BJ (cell line): Measurements from ENCODE around the gene SPTBN1. TPM values are rescaled to one million over a fixed set of nuclear protein-coding genes. Genes with fewer than 3 reads are reported as not detected.
A peak's percentile ranks its signal among the peaks of the same experiment; 100 is the strongest.
"Not testable (repeated sequence)": the region's sequence is repeated elsewhere in the genome, so short reads cannot be mapped to it uniquely, and the experiment has no call there.

Experiments used
- CTCF ChIA-PET: fragments of 350-600 bp; formaldehyde crosslinking; extraction: SDS; loops from one replicate; lab custom pipeline; 2021; ENCODE audit warnings: antibody characterized with exemption, inconsistent platforms; lab: Yijun Ruan, JAX
- POLR2A ChIA-PET: fragments of 300-600 bp; sonication (Branson Sonifier 250); formaldehyde crosslinking; extraction: SDS; loops from one replicate; lab custom pipeline; 2021; ENCODE audit warnings: antibody characterized with exemption; lab: Charles Lee
- DNase-seq: peaks from one replicate; pipeline ENCODE4 v3.0.0-alpha.2; 2011; ENCODE audit warnings: low read depth
- H3K27me3 ChIP-seq: 2 replicates; pipeline ENCODE4 v1.6.0; 2011; ENCODE audit warnings: low read length; ENCODE audit not compliant: control insufficient read depth, insufficient read depth
- H3K36me3 ChIP-seq: 2 replicates; pipeline ENCODE4 v1.5.1; 2011; ENCODE audit warnings: low read length; ENCODE audit not compliant: control insufficient read depth, insufficient read depth
- H3K4me3 ChIP-seq: 2 replicates; pipeline ENCODE4 v1.5.1; 2011; ENCODE audit warnings: low read depth, mild to moderate bottlenecking, control low read depth, low read length
- CTCF ChIP-seq: IDR thresholded peaks from 2 replicates; pipeline ENCODE4 v1.5.1; 2011; ENCODE audit warnings: low read depth, mild to moderate bottlenecking, control low read depth, inconsistent platforms, low read length, moderate library complexity; ENCODE audit not compliant: insufficient read depth
- polyA plus RNA-seq: library from polyadenylated mRNA; depleted of rRNA; stranded (reverse); fragments of >200 nt; gene quantifications from 2 replicates; pipeline ENCODE4 v1.2.3, GENCODE V29; 2011

Gene SPTBN1
- polyA plus RNA-seq, 1 experiment: 33.8 TPM

GRCh38 chr2:54480025-54480424, 23.9 kb downstream of the SPTBN1 start:
- POLR2A ChIA-PET: no interaction called here

GRCh38 chr2:54481686-54482085, 25.6 kb downstream of the SPTBN1 start:
- ChIA-PET CTCF (interaction anchor here (0.6 to 1.2 kb wide), 4 partner anchors 10 to 1098 kb away, joined by 3 to 5 read pairs (median 4); no protein-coding TSS in a partner anchor), POLR2A (no interaction called here)
- Histone ChIP-seq H3K4me3 (no peak overlapping the region), H3K36me3 (no peaks in the 10 kb centered on the region), H3K27me3 (no peaks in the 10 kb centered on the region)
- no peak for DNase-seq
- no peak for TF ChIP-seq CTCF

More at GRCh38 chr2:54480025-54480424, 23.9 kb downstream of the SPTBN1 start:
- TF ChIP-seq CTCF: no peak
- CTCF ChIA-PET: no interaction called here
- Histone ChIP-seq H3K27me3 (no peaks in the 10 kb centered on the region), H3K36me3 (no peaks in the 10 kb centered on the region), H3K4me3 (no peak overlapping the region)
- no peak for DNase-seq

- Histone ChIP-seq H3K4me3 (no peak overlapping the region), H3K27me3 (no peaks in the 10 kb centered on the region), H3K36me3 (no peaks in the 10 kb centered on the region)
- CTCF ChIA-PET: no interaction called here
- POLR2A ChIA-PET: no interaction called here
- peak; percentile 50 for DNase-seq
- no peak for TF ChIP-seq CTCF
These were observed 26.6 kb downstream of the SPTBN1 start for GRCh38 chr2:54482715-54483114.

- no peak overlapping the region for H3K4me3 ChIP-seq
- no peak for TF ChIP-seq CTCF
- H3K27me3 ChIP-seq: no peaks in the 10 kb centered on the region
- DNase-seq: no peak
- ChIA-PET POLR2A (no interaction called here), CTCF (no interaction called here)
- H3K36me3 ChIP-seq: no peaks in the 10 kb centered on the region
These were observed 27.3 kb downstream of the SPTBN1 start for GRCh38 chr2:54483426-54483825.

- H3K36me3 ChIP-seq, H3K27me3 ChIP-seq, POLR2A ChIA-PET, H3K4me3 ChIP-seq, DNase-seq, CTCF ChIA-PET: not testable (repeated sequence)
These were observed 29.6 kb downstream of the SPTBN1 start for GRCh38 chr2:54485756-54486155.

- POLR2A ChIA-PET: no interaction called here
These were observed 30.6 kb downstream of the SPTBN1 start for GRCh38 chr2:54486766-54487165.

More at GRCh38 chr2:54486766-54487165, 30.6 kb downstream of the SPTBN1 start:
- CTCF ChIA-PET: no interaction called here
- no peak for TF ChIP-seq CTCF
- Histone ChIP-seq H3K4me3 (no peak overlapping the region), H3K36me3 (no peaks in the 10 kb centered on the region), H3K27me3 (no peaks in the 10 kb centered on the region)
- no peak for DNase-seq
